Measurements from ENCODE around the gene ILDR1.

GRCh38 chr3:121985846-121986245 is 36.2 kb downstream of the ILDR1 start:
- TF ChIP-seq CTCF (IDR thresholded peaks at IDR 0.05; ENCODE audit: low read depth, low read length) (no peak), EZH2phosphoT487 (IDR thresholded peaks at IDR 0.05; ENCODE audit: low read depth) (no peak)

All from OCI-LY3 (cell line).